Stimulated activated CD4-positive, alpha-beta T cell treated with anti-CD3 and anti-CD28 coated beads, Interleukin-15, amount 100 ng/mL, for 24 hours (primary cell): ENCODE data around the gene MIER2.
"Not testable (repeated sequence)": the region's sequence is repeated elsewhere in the genome, so short reads cannot be mapped to it uniquely, and the experiment has no call there.

Source experiments
- DNase-seq: peaks from one replicate; pipeline ENCODE4 v3.0.0-alpha.2; 2020

The MIER2 gene

GRCh38 chr19:344625-345319, at the start of gene MIER2:
TSS of gene MIER2 (minus strand) at chr19:344796. CDS start at chr19:344782, 14 bp downstream.
- DNase-seq, result peak; percentile 91

GRCh38 chr19:393560-393959, 49.0 kb upstream of the MIER2 start:
- not testable (repeated sequence) for DNase-seq

GRCh38 chr19:392375-392970, 47.9 kb upstream of the MIER2 start:
- DNase-seq, result no peak

- no peak for DNase-seq
Measured at GRCh38 chr19:391726-392374, 47.3 kb upstream of the MIER2 start.

GRCh38 chr19:391207-391557, 46.6 kb upstream of the MIER2 start:
- no peak for DNase-seq

GRCh38 chr19:390386-391206, 46.0 kb upstream of the MIER2 start:
- DNase-seq, result no peak

- DNase-seq, result no peak
Measured at GRCh38 chr19:389935-390289, 45.3 kb upstream of the MIER2 start.

GRCh38 chr19:389255-389934, 44.8 kb upstream of the MIER2 start:
- no peak for DNase-seq

GRCh38 chr19:388691-389090, 44.1 kb upstream of the MIER2 start:
- DNase-seq, result no peak

- DNase-seq, result no peak
Measured at GRCh38 chr19:387777-388176, 43.2 kb upstream of the MIER2 start.

GRCh38 chr19:386632-387301, 42.2 kb upstream of the MIER2 start:
- DNase-seq, result not testable (repeated sequence)

GRCh38 chr19:386189-386588, 41.6 kb upstream of the MIER2 start:
- DNase-seq, result not testable (repeated sequence)

GRCh38 chr19:384799-385169, 40.2 kb upstream of the MIER2 start:
- no peak for DNase-seq

GRCh38 chr19:383922-384798, 39.6 kb upstream of the MIER2 start:
- DNase-seq, result peak; percentile 30

- DNase-seq, result no peak
Measured at GRCh38 chr19:383040-383439, 38.4 kb upstream of the MIER2 start.

- DNase-seq, result peak; percentile 64
Measured at GRCh38 chr19:382578-382977, 38.0 kb upstream of the MIER2 start.

GRCh38 chr19:381901-382300, 37.3 kb upstream of the MIER2 start:
- not testable (repeated sequence) for DNase-seq

GRCh38 chr19:380618-381219, 36.1 kb upstream of the MIER2 start:
- DNase-seq, result not testable (repeated sequence)

- no peak for DNase-seq
Measured at GRCh38 chr19:379796-380195, 35.2 kb upstream of the MIER2 start.

GRCh38 chr19:378706-379105, 34.1 kb upstream of the MIER2 start:
- no peak for DNase-seq
